Measurements from ENCODE around the gene RASGRF2.

Gene RASGRF2

DNA sequence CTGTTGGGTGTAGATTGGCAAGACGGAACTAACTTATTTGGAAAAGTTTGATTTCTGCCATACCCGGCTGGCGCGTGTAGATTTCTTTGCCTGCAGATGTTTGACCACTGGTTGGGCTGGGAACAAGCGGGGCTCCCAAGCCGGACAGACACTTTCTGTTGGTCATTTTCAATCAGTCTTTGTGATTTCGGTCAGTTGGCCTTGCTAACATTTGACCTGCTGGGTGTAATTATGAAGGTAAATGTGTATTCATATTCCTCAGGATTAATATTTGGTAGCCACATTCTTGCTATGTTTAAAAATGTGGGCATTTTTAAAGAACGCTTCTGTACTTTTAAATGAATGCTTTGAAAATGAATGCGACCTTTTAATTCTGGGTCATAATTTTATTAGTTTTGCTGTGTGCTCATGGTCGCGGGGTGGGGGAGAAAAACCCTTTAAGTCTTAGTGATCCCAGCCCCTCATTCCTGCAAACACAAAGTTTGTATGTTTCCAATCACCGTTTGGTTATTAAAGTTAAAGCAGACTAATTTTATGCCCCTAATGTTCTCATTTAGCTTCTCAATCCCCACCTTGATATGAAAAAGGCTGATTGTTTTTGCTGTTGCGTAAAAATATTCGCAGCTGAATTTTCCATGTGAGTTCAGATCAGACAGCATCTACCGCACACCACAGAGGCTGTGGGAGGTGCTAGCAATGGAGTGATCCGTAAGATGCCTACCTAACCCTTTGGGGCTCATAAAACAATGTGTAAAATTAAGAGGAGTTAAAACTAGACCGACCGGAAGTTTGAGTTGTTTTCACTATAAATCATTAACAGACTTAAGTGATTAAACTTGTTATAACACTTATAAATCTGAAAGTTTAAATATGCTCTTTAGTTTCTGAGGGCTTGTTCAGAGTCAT lies 1.5 kb downstream of the RASGRF2 start:
- TF ChIP-seq GATA1 (IDR thresholded peaks at IDR 0.05; ENCODE audit: low read depth, low read length) = no peak
- no peak for TF ChIP-seq POLR2A (IDR thresholded peaks at IDR 0.05; ENCODE audit: low read length)
- no peak for DNase-seq

GRCh38 chr5:80962630-80963520 lies 2.7 kb downstream of the RASGRF2 start:
- TF ChIP-seq POLR2A (IDR thresholded peaks at IDR 0.05; ENCODE audit: low read length) = no peak
- no peak for TF ChIP-seq GATA1 (IDR thresholded peaks at IDR 0.05; ENCODE audit: low read depth, low read length)
- no peak for DNase-seq

- TF ChIP-seq GATA1 (IDR thresholded peaks at IDR 0.05; ENCODE audit: low read depth, low read length) (no peak), POLR2A (IDR thresholded peaks at IDR 0.05; ENCODE audit: low read length) (no peak)
- DNase-seq = no peak
These were observed 3.3 kb downstream of the RASGRF2 start for GRCh38 chr5:80963521-80963895.

GRCh38 chr5:80963966-80964481 lies 3.9 kb downstream of the RASGRF2 start:
- DNase-seq = no peak
- TF ChIP-seq POLR2A (IDR thresholded peaks at IDR 0.05; ENCODE audit: low read length) (no peak), GATA1 (IDR thresholded peaks at IDR 0.05; ENCODE audit: low read depth, low read length) (no peak)

DNA sequence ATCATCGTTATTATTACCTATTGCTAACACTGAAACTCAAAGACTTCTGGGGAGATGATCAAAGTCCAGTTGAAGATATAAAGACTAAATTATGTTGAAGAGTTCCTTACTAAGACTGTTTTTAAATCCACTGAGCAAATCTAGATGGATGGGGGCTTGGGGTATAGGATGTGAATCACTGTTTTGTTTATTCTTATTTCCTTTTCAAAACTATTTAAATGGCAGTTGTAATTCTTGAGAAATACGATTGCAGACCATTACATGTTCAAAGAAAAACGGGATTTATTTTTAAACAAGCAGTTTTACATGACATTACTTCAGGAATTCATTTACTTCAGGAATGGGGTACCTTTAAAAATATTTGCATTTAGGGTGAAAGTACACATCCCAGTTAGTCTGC lies 4.3 kb downstream of the RASGRF2 start:
- TF ChIP-seq GATA1 (IDR thresholded peaks at IDR 0.05; ENCODE audit: low read depth, low read length) (no peak), POLR2A (IDR thresholded peaks at IDR 0.05; ENCODE audit: low read length) (no peak)
- DNase-seq = no peak

- DNase-seq = no peak
- no peak for TF ChIP-seq POLR2A (IDR thresholded peaks at IDR 0.05; ENCODE audit: low read length)
- TF ChIP-seq GATA1 (IDR thresholded peaks at IDR 0.05; ENCODE audit: low read depth, low read length) = no peak
These were observed 4.8 kb downstream of the RASGRF2 start for GRCh38 chr5:80964919-80965318.

DNA sequence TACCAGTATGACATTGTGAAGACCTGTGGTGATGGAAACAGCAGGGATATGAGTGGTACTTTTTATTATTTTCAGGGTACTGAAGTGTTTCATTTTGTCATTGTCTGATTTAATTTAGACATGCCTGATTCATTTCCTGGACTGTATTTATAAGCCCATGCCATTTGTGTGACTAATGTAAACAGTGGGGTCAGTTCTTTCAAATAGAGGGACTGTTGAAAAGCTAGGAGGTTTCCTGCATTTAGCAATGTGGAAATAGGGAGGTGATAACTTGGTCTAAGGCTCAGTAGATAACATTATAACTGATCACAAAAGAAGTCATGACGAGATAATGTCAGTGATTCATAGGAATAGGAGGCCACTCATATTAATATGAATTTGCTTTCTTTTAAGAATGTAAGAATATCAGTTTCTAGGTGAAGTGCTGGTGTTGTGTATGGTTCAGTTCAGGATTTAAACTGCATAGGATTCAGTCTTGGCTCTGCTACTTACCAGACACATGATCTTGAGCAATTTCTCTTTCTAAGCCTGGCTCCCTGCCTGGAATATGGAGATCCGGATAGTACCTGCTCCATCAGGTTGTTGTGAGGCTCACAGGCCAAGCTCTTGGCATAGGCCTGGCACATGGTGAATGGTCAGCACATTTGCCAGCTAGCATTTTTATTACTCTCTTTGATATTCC lies 7.5 kb downstream of the RASGRF2 start:
- TF ChIP-seq GATA1 (IDR thresholded peaks at IDR 0.05; ENCODE audit: low read depth, low read length) (no peak), POLR2A (IDR thresholded peaks at IDR 0.05; ENCODE audit: low read length) (no peak)
- no peak for DNase-seq

- DNase-seq = no peak
- TF ChIP-seq POLR2A (IDR thresholded peaks at IDR 0.05; ENCODE audit: low read length) (no peak), GATA1 (IDR thresholded peaks at IDR 0.05; ENCODE audit: low read depth, low read length) (no peak)
These were observed 12.9 kb downstream of the RASGRF2 start for GRCh38 chr5:80973027-80973426.

- TF ChIP-seq GATA1 (IDR thresholded peaks at IDR 0.05; ENCODE audit: low read depth, low read length) (no peak), POLR2A (IDR thresholded peaks at IDR 0.05; ENCODE audit: low read length) (no peak)
These were observed 14.9 kb downstream of the RASGRF2 start for GRCh38 chr5:80975065-80975464.

GRCh38 chr5:80976985-80977384 lies 16.8 kb downstream of the RASGRF2 start:
- no peak for DNase-seq
- TF ChIP-seq POLR2A (IDR thresholded peaks at IDR 0.05; ENCODE audit: low read length) = no peak
- no peak for TF ChIP-seq GATA1 (IDR thresholded peaks at IDR 0.05; ENCODE audit: low read depth, low read length)

More at GRCh38 chr5:80975065-80975464, 14.9 kb downstream of the RASGRF2 start:
- DNase-seq = no peak

DNA sequence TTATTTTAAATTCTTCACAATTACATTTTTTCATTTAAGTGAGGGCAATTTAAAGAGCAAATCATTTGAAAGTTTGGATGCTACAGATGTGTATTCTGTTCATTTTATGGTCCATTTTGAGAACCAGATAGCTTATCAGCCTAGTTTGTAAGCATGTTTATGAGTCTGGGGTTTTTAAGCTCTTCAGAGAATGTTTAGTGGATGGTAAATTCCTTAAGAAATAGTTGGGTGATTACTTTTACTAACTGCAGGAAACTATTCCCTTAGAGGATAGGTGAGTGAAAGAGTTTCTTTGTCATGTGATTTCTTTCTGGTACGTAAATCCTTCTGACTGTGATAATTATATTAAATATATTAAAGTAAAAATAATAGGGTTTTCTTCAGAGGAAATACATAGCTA lies 17.6 kb downstream of the RASGRF2 start:
- DNase-seq = no peak
- TF ChIP-seq GATA1 (IDR thresholded peaks at IDR 0.05; ENCODE audit: low read depth, low read length) = no peak

DNA sequence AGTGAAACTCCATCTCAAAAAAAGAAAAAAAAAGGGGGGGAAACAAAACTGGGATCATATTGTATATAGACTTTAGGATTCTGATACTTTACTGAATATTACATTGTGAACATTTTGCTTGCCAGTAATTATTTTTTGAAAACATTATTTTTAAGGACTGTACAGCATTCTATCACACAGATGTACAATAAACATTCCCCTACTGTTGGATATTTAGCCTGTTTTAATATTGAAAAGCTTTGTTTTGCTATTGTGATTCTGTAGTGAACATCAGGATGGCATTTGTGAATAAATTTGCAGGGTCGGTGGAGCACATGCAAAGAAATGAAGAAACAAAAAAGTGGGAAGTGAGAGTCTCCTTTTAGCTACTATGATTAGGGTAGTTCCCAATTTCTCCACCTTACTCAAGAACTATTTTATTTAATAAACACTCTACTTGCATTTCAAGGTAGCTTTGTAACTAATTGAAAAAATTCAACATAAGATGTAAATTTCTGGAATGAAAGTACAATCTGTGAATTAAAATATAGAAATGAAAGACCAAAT lies 18.7 kb downstream of the RASGRF2 start:
- DNase-seq = no peak
- TF ChIP-seq GATA1 (IDR thresholded peaks at IDR 0.05; ENCODE audit: low read depth, low read length) (no peak), POLR2A (IDR thresholded peaks at IDR 0.05; ENCODE audit: low read length) (no peak)

- no peak for DNase-seq
- TF ChIP-seq GATA1 (IDR thresholded peaks at IDR 0.05; ENCODE audit: low read depth, low read length) = no peak
- no peak for TF ChIP-seq POLR2A (IDR thresholded peaks at IDR 0.05; ENCODE audit: low read length)
These were observed 21.9 kb downstream of the RASGRF2 start for GRCh38 chr5:80982093-80982492.
